Esophagus squamous epithelium (tissue), 4 donors: ENCODE results near the gene GTPBP10.

ENCODE experiments used
- CTCF ChIP-seq, 6 experiments: fragments of 450-650 bp in 4 of 6; fragments of 200-600 bp in 2 of 6; sonication (generic) in 2 of 6; IDR thresholded peaks; one replicate each; pipeline ENCODE4 v1.5.1; 2016 to 2019; ENCODE audit warnings: antibody characterized with exemption in 6 of 6, mild to moderate bottlenecking in 4 of 6, moderate library complexity in 4 of 6
- POLR2A ChIP-seq, 4 donors: fragments of 450-650 bp; IDR thresholded peaks; one replicate each; pipeline ENCODE4 v1.6.1; 2017; ENCODE audit warnings: antibody characterized with exemption in 4 of 4, mild to moderate bottlenecking in 4 of 4, moderate library complexity in 3 of 4

- TF ChIP-seq CTCF (IDR thresholded peaks at IDR 0.05) (no peak), POLR2A (IDR thresholded peaks at IDR 0.05) (no peak)
Measured at GRCh38 chr7:90345016-90345415, 1.5 kb upstream of the GTPBP10 start.
